Testis (tissue), 3 donors: ENCODE results near the gene EDIL3. TPM values are rescaled to one million over a fixed set of nuclear protein-coding genes. Genes with fewer than 3 reads are reported as not detected.

ENCODE experiments used
- DNase-seq: peaks from one replicate; pipeline ENCODE4 v3.0.0-alpha.2; 2019
- H3K27ac ChIP-seq, 2 donors: fragments of 200-600 bp; sonication (generic); one replicate each; pipeline ENCODE4 v1.5.1; 2019
- H3K27me3 ChIP-seq: fragments of 200-600 bp; sonication (generic); one replicate; pipeline ENCODE4 v1.5.1; 2019
- H3K36me3 ChIP-seq: fragments of 200-600 bp; sonication (generic); one replicate; pipeline ENCODE4 v1.5.1; 2017; ENCODE audit warnings: low read depth; ENCODE audit errors: missing control alignments
- H3K4me1 ChIP-seq: fragments of 200-600 bp; sonication (generic); one replicate; pipeline ENCODE4 v1.5.1; 2019
- H3K4me3 ChIP-seq, 2 donors: fragments of 200-600 bp; sonication (generic); one replicate each; pipeline ENCODE4 v1.5.1; 2017 to 2019
- H3K9me3 ChIP-seq: fragments of 200-600 bp; sonication (generic); one replicate; pipeline ENCODE4 v1.5.1; 2017
- POLR2A ChIP-seq: fragments of 450-650 bp; IDR thresholded peaks from one replicate; pipeline ENCODE4 v1.6.1; 2017; ENCODE audit warnings: antibody characterized with exemption, mild to moderate bottlenecking, moderate library complexity
- WGBS, 2 donors: methylation state at CpG; one replicate each; pipeline ENCODE4 v1.1.5; 2018; 5-methylcytosine and 5-hydroxymethylcytosine counted together
- intact Hi-C: fragments of 100-400 bp; cut with DNase I; formaldehyde crosslinking; loops from one replicate; pipeline ENCODE4 v1.15.1; 2023; ENCODE audit warnings: low total_unique reads
- polyA plus RNA-seq: library from polyadenylated mRNA; stranded (reverse); fragments of 350-450 nt; fragmentation: Illumina TruSeq; extraction: RNeasy Lipid Tissue Mini Kit (QIAGEN cat#74804); gene quantifications from one replicate; pipeline ENCODE4 v1.2.3, GENCODE V29; 2014; ENCODE audit warnings: low read depth, low replicate concordance; ENCODE audit not compliant: insufficient read depth
- total RNA-seq, 2 donors: library from RNA; depleted of rRNA; stranded (reverse); fragments of >200 nt; gene quantifications; one replicate each; pipeline ENCODE4 v1.2.3, GENCODE V29; 2016
- TF ChIP-seq, protein P1 (sequence below), 3 experiments: fragments of 450-650 bp in 2 of 3; fragments of 200-600 bp in 1 of 3; sonication (generic) in 1 of 3; IDR thresholded peaks; one replicate each; pipeline ENCODE4 v1.5.1; 2016 to 2019; ENCODE audit warnings: antibody characterized with exemption in 3 of 3, mild to moderate bottlenecking in 2 of 3, moderate library complexity in 1 of 3

EDIL3 gene
- total and polyA plus RNA-seq, 3 donors from 2014 or later: 3.4 to 8.6 (median 3.5) TPM

DNA sequence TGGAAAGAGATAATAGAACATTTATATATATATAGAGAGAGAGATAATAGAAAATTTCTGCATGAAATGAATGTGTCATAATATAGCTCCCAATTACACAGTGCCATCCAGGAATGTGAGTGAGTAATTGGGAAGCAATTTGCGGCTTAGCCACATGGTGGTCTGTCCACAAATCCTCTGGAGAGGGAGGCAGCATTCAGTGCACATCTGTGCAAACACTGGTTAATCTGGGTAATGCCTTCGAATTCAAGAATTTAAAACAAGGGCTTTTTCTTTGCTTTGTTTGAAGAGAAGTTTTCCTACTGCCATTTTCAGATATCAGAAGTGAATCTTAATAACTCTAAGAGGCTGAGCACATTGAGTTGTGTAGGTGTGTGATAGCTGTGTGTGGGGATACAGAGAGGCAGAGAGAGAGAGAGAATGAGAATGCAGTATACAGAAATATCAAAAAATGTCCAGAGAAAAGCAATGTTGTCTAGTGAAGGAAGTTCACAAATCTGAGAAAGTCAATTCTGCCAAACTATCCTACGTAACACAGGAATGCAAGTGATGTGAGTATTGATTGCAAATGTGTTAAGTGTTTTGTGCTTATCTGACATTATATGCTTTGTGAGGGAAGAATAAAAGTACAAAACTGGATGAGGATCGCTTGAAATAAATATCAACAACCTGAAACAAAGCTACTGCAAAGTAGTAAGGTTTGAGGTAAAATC is 134.6 kb downstream of the EDIL3 start:
- Histone ChIP-seq H3K9me3 (no peaks in the 10 kb centered on the region), H3K36me3 (no peaks in the 10 kb centered on the region), H3K27me3 (no peaks in the 10 kb centered on the region), H3K27ac (no peak overlapping the region), H3K4me1 (no peaks in the 10 kb centered on the region), H3K4me3 (no peak overlapping the region)
- 69 to 74% methylated on average over 4 of the region's 4 CpGs for WGBS, 2 donors
- DNase-seq: no peak
- TF ChIP-seq, protein P1, sequence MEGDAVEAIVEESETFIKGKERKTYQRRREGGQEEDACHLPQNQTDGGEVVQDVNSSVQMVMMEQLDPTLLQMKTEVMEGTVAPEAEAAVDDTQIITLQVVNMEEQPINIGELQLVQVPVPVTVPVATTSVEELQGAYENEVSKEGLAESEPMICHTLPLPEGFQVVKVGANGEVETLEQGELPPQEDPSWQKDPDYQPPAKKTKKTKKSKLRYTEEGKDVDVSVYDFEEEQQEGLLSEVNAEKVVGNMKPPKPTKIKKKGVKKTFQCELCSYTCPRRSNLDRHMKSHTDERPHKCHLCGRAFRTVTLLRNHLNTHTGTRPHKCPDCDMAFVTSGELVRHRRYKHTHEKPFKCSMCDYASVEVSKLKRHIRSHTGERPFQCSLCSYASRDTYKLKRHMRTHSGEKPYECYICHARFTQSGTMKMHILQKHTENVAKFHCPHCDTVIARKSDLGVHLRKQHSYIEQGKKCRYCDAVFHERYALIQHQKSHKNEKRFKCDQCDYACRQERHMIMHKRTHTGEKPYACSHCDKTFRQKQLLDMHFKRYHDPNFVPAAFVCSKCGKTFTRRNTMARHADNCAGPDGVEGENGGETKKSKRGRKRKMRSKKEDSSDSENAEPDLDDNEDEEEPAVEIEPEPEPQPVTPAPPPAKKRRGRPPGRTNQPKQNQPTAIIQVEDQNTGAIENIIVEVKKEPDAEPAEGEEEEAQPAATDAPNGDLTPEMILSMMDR (IDR thresholded peaks at IDR 0.05): no peak
- intact Hi-C loops: no loop called here

DNA sequence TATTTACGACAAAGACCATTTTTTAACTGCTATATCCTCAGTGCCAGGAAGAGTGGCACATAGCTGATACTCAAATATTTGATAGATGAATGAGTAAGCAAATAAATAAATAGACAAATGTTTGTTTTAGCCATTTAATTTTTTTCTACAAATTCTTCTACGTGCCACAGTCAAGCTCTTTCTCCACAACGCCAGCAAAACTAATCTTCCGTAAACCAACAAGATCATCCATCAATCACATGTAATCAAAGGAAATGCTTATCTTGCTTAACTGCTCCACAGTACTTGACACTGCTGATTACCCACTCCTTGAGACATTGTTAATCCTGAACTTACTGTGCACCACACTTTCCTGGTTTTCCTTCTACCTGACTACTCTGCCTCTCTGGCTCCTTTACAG is 136.7 kb downstream of the EDIL3 start:
- WGBS, 2 donors: 86% methylated on average over 4 of the region's 4 CpGs
- H3K4me3 ChIP-seq: no peak overlapping the region
- TF ChIP-seq, protein P1 (IDR thresholded peaks at IDR 0.05): no peak
- no peak for TF ChIP-seq POLR2A
- no peaks in the 10 kb centered on the region for H3K9me3 ChIP-seq
- intact Hi-C loops: no loop called here
- H3K27me3 ChIP-seq: no peaks in the 10 kb centered on the region
- H3K27ac ChIP-seq: no peak overlapping the region
- no peaks in the 10 kb centered on the region for H3K36me3 ChIP-seq
- no peak for DNase-seq
- no peaks in the 10 kb centered on the region for H3K4me1 ChIP-seq

DNA sequence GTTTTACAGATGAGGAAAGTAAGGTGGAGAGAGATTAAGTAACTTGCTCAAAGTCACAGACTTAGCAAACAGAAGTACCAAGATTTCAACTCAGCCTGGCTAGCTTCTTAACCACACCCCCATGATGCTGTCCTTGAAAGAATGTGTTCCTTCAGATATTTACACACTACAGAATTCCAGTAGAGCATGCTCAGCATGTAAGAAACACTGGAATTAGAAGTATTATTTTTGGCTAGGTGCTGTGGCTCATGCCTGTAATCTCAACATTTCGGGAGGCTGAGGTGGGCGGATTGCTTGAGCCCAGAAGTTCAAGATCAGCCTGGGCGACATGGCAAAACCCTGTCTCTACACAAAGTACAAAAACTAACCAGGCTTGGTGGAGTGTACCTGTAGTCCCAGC is 142.4 kb downstream of the EDIL3 start:
- Histone ChIP-seq H3K27me3 (no peaks in the 10 kb centered on the region), H3K9me3 (no peaks in the 10 kb centered on the region), H3K27ac (no peak overlapping the region), H3K36me3 (no peaks in the 10 kb centered on the region), H3K4me3 (no peak overlapping the region), H3K4me1 (no peaks in the 10 kb centered on the region)
- no peak for DNase-seq
- intact Hi-C loops: no loop called here
- 29 to 34% methylated on average over 3 of the region's 3 CpGs for WGBS, 2 donors
- TF ChIP-seq, protein P1 (IDR thresholded peaks at IDR 0.05): no peak
- no peak for TF ChIP-seq POLR2A

DNA sequence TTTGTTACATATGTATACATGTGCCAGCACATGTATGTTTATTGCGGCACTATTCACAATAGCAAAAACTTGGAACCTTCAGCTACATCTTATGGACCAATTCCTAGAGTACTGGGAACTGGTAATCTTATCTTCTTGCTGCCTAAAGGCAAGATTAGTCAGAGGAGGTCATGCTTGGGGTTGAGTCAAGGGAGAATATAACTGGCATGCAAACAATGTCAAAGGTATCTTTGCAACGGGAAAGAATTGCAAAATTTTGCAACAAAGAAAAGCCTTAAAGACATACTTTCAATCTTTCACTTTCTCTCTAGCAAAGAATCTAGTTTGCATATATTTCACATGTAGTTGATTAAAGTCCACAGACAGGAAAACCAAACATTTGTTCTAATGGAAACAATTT is 145.2 kb downstream of the EDIL3 start:
- WGBS, 2 donors: 50 to 60% methylated on average over 2 of the region's 2 CpGs
- TF ChIP-seq, protein P1 (IDR thresholded peaks at IDR 0.05): no peak
- no peak for TF ChIP-seq POLR2A
- Histone ChIP-seq H3K4me3 (no peak overlapping the region), H3K36me3 (no peaks in the 10 kb centered on the region), H3K27ac (no peak overlapping the region), H3K4me1 (no peaks in the 10 kb centered on the region), H3K27me3 (no peaks in the 10 kb centered on the region), H3K9me3 (no peaks in the 10 kb centered on the region)
- DNase-seq: no peak
- intact Hi-C loops: no loop called here

DNA sequence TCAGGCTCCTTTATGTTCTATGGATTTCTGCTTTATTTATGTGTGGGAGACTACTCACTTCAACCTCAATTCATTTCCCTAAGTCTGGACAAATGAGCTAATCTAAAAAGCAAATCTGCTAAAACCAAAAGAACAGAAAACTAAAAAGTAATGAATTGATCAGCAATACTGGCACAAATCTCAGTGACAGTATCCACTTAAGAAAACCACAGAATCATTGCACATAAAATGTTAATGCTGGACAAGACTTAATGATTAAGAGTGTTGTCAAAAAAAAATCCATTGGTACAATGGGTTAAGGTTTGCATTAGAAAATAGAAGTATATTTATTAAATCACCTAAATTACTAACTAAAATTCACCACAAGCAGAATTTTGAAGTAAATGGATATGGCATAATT is 147.6 kb downstream of the EDIL3 start:
- Histone ChIP-seq H3K27ac (no peak overlapping the region), H3K9me3 (no peaks in the 10 kb centered on the region), H3K4me1 (no peaks in the 10 kb centered on the region), H3K36me3 (no peaks in the 10 kb centered on the region), H3K27me3 (no peaks in the 10 kb centered on the region), H3K4me3 (no peak overlapping the region)
- intact Hi-C loops: no loop called here
- DNase-seq: no peak
- TF ChIP-seq, protein P1 (IDR thresholded peaks at IDR 0.05): no peak
- no peak for TF ChIP-seq POLR2A
